ENCODE results near the gene KLHL17. TPM values are rescaled to one million over a fixed set of nuclear protein-coding genes. Genes with fewer than 3 reads are reported as not detected.
"Not testable (repeated sequence)": the region's sequence is repeated elsewhere in the genome, so short reads cannot be mapped to it uniquely, and the experiment has no call there.

KLHL17 gene
- total RNA-seq, 1 donor from 2014 or later, result 41.5 TPM

- Mint-ChIP-seq H3K4me3 (peak overlapping the region; percentile 51), H3K9me3 (no peaks in the 10 kb centered on the region), H3K36me3 (ENCODE audit: low read depth) (peaks cover 3% of the 10 kb centered on the region), H3K4me1 (no peaks in the 10 kb centered on the region), H3K27me3 (ENCODE audit: low read depth) (peaks cover 50% of the 10 kb centered on the region), H3K27ac (ENCODE audit: unreplicated experiment) (no peak overlapping the region)
- DNase-seq (ENCODE audit: low read depth, low spot score), result no peak
- no peak for TF ChIP-seq CTCF (conservative IDR thresholded peaks at IDR 0.05)
Measured at GRCh38 chr1:944341-945325, 15.8 kb upstream of the KLHL17 start.

DNA sequence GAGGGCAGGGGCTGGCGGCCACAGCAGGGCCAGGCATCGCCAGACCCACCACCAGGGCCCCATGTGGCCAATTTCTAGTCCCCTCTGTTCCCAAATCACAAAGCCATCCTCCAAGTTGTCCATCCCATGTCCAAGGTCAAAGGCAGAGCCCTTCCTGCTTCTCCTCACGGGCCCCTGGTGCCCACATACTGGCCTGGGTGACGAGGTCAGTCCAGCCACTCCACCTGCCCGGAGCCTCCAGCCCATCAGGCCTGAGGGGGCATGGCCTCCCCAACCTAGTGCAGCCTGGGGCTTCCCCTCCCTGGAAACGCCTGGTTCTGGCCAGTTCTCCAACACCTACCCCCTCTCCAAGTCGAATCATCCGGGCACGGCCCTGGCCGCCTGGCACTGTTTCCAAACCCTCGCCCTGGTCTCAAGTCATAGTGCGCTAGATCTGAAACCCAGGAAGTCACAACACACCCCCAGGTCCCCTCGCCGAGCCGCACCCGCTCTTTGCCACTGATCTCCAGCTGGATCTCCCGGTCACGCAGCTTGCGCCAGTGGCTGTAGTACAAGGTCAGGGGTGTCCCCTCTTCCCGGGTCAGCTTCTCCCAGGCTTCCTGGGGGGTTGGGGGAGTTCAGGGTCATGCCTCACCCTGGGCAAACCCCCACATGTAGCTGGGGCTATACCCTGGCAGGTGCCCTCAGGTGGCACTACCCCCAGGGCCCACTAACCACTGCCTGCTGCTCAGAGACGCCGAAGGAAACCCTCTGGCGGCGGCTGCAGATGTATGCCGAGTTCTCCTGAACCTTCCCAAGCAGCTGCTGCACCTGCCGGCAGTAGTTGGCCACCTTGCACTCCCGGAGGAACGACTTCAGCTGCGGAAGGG lies 14.5 kb upstream of the KLHL17 start:
- no peak for DNase-seq (ENCODE audit: low read depth, low spot score)
- H3K4me1 Mint-ChIP-seq, result no peaks in the 10 kb centered on the region
- H3K27ac Mint-ChIP-seq (ENCODE audit: unreplicated experiment), result no peak overlapping the region
- no peak overlapping the region for H3K4me3 Mint-ChIP-seq
- H3K27me3 Mint-ChIP-seq (ENCODE audit: low read depth), result peaks cover 40% of the 10 kb centered on the region
- H3K9me3 Mint-ChIP-seq, result no peaks in the 10 kb centered on the region
- TF ChIP-seq CTCF (conservative IDR thresholded peaks at IDR 0.05), result no peak
- H3K36me3 Mint-ChIP-seq (ENCODE audit: low read depth), result peaks cover 13% of the 10 kb centered on the region

DNA sequence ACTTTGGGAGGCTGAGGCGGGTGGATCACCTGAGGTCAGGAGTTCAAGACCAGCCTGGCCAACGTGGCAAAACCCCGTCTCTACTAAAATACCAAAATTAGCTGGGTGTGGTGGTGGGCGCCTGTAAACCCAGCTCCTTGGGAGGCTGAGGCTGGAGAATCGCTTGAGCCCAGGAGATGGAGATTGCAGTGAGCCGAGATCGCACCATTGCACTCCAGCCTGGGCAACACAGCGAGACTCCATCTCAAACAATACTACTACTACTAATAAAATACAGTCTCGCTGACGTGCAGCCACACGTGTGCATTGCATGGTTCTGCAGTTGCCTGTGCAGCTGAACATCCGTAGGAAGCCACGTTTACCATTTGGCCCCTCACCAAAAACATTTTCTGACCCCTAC lies 13.6 kb upstream of the KLHL17 start:
- Mint-ChIP-seq H3K36me3 (ENCODE audit: low read depth) (peaks cover 16% of the 10 kb centered on the region), H3K4me3 (peak overlapping the region; percentile 27), H3K27me3 (ENCODE audit: low read depth) (peaks cover 34% of the 10 kb centered on the region)
- not testable (repeated sequence) for H3K27ac Mint-ChIP-seq (ENCODE audit: unreplicated experiment); H3K4me1 Mint-ChIP-seq; DNase-seq (ENCODE audit: low read depth, low spot score); H3K9me3 Mint-ChIP-seq

DNA sequence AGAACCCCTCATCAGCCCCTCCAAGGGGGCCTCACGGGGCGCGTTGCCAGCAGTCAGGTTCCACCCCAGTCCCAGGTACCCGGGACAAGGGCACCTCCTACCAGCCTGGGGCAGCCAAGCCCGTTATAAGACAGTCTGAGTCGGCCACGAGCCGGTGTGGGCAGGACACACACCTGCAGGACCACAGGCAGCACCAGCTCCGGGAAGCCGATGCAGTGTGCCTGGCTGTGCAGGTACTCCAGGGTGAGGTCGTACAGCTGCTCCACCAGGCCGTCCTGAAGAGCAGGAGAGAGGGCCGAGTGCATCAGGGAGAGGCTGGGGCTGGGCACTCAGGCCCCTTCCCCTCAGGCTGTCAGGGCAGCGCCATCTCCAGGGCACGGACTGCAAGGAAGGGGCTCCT lies 12.4 kb upstream of the KLHL17 start:
- H3K27me3 Mint-ChIP-seq (ENCODE audit: low read depth), result peaks cover 32% of the 10 kb centered on the region
- DNase-seq (ENCODE audit: low read depth, low spot score), result no peak

DNA sequence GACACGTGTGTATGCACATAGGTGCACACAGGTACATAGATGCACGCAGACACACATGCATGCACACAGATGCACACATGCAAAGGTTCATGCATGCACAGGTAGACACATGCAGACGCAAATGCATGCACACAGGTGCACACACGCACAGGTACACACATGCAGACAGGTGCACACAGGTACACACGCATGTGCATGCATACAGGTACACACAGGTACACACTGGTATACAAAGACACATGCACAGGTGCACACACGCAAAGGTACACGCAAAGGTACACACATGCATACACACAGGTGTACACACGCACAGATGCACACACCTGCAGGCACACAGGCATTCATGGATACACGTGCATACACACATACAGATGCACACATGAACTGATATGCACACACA lies 10.1 kb upstream of the KLHL17 start:
- Mint-ChIP-seq H3K27ac (ENCODE audit: unreplicated experiment) (no peak overlapping the region), H3K9me3 (no peaks in the 10 kb centered on the region), H3K4me1 (no peaks in the 10 kb centered on the region), H3K27me3 (ENCODE audit: low read depth) (peaks cover 11% of the 10 kb centered on the region), H3K4me3 (peak overlapping the region; percentile 49), H3K36me3 (ENCODE audit: low read depth) (peaks cover 13% of the 10 kb centered on the region)
- DNase-seq (ENCODE audit: low read depth, low spot score), result no peak
- TF ChIP-seq CTCF (conservative IDR thresholded peaks at IDR 0.05), result no peak

More for the DNA sequence above, 12.4 kb upstream of the KLHL17 start:
- Mint-ChIP-seq H3K36me3 (ENCODE audit: low read depth) (peaks cover 16% of the 10 kb centered on the region), H3K27ac (ENCODE audit: unreplicated experiment) (no peak overlapping the region), H3K9me3 (no peaks in the 10 kb centered on the region), H3K4me3 (no peak overlapping the region), H3K4me1 (no peaks in the 10 kb centered on the region)
- TF ChIP-seq CTCF (conservative IDR thresholded peaks at IDR 0.05), result no peak
